Measurements from ENCODE around the gene MAPKBP1.

Gene MAPKBP1

DNA sequence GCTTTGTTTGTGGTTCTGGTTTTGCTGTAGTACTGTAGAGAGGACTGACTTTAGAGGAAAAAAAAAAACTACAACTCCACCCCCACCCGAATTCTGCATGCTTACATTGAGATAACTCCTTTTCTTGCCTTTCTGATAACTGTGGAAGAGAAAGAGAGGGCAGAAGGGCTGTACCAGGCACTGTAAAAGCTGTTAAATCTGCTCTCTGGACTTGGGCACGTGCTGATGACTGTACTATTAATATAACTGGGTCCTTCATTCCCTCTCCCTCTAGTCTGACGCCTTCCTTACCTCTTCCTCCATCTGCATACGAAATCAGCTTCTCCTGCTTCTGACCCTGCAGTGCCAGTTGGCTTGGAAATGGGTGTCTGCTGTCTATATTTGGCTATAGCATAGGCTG, 15.0 kb downstream of the MAPKBP1 start:
- TF ChIP-seq, protein P1, sequence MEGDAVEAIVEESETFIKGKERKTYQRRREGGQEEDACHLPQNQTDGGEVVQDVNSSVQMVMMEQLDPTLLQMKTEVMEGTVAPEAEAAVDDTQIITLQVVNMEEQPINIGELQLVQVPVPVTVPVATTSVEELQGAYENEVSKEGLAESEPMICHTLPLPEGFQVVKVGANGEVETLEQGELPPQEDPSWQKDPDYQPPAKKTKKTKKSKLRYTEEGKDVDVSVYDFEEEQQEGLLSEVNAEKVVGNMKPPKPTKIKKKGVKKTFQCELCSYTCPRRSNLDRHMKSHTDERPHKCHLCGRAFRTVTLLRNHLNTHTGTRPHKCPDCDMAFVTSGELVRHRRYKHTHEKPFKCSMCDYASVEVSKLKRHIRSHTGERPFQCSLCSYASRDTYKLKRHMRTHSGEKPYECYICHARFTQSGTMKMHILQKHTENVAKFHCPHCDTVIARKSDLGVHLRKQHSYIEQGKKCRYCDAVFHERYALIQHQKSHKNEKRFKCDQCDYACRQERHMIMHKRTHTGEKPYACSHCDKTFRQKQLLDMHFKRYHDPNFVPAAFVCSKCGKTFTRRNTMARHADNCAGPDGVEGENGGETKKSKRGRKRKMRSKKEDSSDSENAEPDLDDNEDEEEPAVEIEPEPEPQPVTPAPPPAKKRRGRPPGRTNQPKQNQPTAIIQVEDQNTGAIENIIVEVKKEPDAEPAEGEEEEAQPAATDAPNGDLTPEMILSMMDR (IDR thresholded peaks at IDR 0.05) = no peak
- no peak overlapping the region for H3K27ac ChIP-seq

DNA sequence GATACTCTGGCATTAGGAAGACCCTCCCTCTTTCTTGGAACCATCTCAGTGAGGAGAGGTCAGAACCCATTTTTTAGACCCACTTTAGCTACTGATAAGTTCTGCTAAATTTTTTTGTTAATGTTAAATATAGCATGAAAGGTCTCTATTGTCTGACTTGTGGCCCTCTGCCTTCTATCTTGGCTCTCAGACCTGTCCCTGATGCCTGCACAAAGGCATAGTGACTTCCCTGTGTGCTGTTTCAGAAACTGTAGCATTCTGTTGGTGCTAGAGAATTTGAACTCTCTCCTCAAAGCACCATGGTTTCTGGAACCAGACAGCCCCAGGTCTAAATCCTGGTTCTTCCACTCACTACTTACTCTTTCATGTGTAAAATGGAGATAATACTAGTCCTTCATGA, 15.4 kb downstream of the MAPKBP1 start:
- TF ChIP-seq, protein P1 (IDR thresholded peaks at IDR 0.05) = no peak
- TF ChIP-seq ZFX (IDR thresholded peaks at IDR 0.05; ENCODE audit: borderline replicate concordance) = no peak
- no peak overlapping the region for H3K27ac ChIP-seq

DNA sequence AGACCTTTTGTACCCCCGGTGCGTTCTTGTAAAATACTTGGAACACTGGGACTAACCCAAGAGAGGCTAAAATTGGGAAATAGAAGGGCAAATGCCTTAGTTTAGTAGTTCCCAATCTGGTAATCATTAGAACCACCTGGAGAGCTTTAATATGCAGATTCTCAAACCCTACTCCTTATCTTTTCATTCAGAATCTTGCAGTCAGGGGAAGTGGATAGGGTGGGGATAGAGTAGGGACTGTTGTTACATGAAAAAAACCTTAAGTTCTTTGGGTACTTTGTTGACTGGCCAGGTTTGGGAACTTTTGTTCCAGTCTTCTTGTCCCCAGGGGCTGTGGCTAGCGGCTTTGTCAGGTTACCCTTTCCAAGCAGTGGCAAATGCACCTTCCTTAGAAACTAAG, 15.9 kb downstream of the MAPKBP1 start:
- no peak for TF ChIP-seq ZFX (IDR thresholded peaks at IDR 0.05; ENCODE audit: borderline replicate concordance)
- TF ChIP-seq, protein P1 (IDR thresholded peaks at IDR 0.05) = no peak
- no peak overlapping the region for H3K27ac ChIP-seq

DNA sequence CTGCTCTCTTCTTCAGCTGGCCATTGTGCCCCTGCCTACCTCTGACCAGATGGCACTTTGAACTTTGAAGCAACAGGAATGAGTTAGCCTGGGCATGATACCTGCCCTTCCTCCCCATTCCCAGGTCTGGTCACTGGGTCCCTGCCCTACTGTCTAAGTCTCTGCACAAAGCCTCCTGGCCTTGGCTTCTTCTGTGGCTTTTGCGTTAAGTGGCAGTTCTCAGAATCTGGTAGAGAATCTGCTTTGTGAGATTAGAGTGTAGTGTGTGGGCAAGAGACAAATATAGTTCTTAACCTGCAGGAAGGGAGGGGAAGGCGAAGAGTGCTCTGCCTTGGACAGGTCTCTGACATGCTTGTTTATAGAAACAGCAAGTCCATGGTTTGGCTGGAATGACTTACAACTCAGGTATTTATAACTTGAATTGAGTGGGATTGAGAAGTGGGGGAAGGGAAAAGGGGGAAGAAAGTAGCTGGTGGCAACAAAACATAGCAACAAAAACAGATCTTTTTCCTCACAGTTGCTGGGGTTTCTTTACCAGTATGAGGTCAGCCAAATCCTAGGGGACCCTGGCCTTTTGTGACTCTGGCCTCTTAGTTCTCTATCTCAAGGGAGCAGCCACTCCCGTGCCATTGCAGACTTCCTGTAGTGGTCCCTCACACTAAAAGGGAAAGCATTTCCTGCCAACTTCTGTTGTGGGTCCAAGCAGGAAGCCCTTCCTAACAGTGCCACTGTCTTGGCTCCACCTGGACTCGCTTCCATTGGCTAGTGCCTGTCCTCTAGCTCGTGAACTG, 16.7 kb downstream of the MAPKBP1 start:
- no peak overlapping the region for H3K27ac ChIP-seq
- TF ChIP-seq, protein P1 (IDR thresholded peaks at IDR 0.05) = no peak
- TF ChIP-seq ZFX (IDR thresholded peaks at IDR 0.05; ENCODE audit: borderline replicate concordance) = no peak

DNA sequence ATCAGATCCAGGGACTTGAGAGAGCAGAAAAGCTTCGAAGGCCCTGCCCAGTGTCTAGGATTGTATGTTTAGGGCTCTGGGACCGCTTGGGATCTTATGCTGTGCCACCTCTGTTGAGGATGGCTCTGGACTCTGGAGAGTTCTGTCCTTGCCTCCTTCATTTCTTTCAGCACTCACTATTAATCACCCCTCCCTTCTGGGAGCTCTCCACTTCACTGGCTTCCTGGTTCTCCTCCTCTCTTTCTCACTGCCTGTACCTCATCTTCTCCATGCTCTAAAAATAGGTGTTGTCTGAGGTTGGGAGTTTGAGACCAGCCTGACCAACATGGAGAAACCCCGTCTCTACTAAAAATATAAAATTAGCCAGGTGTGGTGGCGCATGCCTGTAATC, 17.3 kb downstream of the MAPKBP1 start:
- TF ChIP-seq, protein P1 (IDR thresholded peaks at IDR 0.05) = no peak
- no peak for TF ChIP-seq ZFX (IDR thresholded peaks at IDR 0.05; ENCODE audit: borderline replicate concordance)
- no peak overlapping the region for H3K27ac ChIP-seq

DNA sequence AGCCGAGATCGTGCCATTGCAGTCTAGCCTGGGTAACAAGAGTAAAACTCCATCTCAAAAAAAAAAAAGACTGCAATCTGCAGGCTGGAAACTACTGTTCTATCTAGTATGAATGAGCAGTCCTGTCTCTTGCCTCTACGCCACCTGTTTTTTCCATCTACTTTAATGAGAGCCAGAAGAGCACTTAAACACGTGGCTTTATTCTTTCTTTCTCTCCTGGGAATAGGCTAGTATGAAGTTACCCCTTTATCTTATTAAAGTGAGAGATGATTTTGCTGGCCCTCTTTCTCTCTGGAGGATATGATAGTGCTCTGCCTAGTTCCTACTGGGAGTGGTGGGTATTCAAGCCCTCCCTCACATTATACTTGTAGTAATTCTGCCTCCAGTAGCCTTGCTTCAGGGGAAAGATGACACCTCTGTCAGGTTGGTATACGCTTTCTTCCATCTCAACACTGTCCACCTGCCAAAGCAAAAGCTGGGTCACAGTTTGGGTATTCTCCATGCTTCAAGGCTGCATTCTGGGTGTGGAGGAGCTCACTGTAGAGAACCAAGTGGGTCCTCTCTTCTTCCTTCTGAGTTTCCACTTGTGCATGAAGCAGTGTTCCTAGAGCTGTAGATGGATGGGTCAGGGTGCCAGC, 17.8 kb downstream of the MAPKBP1 start:
- TF ChIP-seq, protein P1 (IDR thresholded peaks at IDR 0.05) = no peak
- no peak for TF ChIP-seq ZFX (IDR thresholded peaks at IDR 0.05; ENCODE audit: borderline replicate concordance)
- no peak overlapping the region for H3K27ac ChIP-seq

DNA sequence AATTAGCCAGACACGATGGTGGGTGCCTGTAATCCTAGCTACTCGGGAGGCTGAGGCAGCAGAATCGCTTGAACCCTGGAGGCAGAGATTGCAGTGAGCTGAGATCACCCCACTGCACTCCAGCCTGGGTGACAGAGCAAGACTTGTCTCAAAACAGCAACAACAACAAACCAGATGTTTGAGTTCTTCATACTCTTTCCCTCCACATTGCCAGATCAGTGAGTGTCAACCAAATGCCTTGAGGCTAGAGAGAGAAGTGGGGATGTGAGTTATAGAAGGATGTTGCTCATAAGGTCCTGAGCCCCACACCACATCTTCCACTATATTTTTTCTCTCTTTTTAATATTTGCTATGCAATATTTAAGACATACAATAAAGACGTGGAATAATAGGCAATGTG, 19.8 kb downstream of the MAPKBP1 start:
- TF ChIP-seq, protein P1 (IDR thresholded peaks at IDR 0.05) = no peak
- TF ChIP-seq ZFX (IDR thresholded peaks at IDR 0.05; ENCODE audit: borderline replicate concordance) = no peak
- no peak overlapping the region for H3K27ac ChIP-seq

Measured in 22Rv1 (cell line).